Right lobe of liver (tissue), 4 donors: Measurements from ENCODE around the gene CARMIL1.

Experiments
- CTCF ChIP-seq, 4 donors: fragments of 200-600 bp in 3 of 4; fragments of 450-650 bp in 1 of 4; IDR thresholded peaks; one replicate each; pipeline versions ENCODE4 v1.5.1 to v1.8.0; 2016 to 2022; ENCODE audit warnings: antibody characterized with exemption in 4 of 4, mild to moderate bottlenecking in 2 of 4
- POLR2A ChIP-seq: fragments of 450-650 bp; IDR thresholded peaks from one replicate; pipeline ENCODE4 v1.6.1; 2017; ENCODE audit warnings: antibody characterized with exemption, mild to moderate bottlenecking
- donor health status: DM: no; HTN: no; CAD: no.
- donor health status: DM: no; HTN: no; CAD: no.
- donor health status: DM: no; HTN: yes; CAD: no.

- no peak for TF ChIP-seq POLR2A
- no peak for TF ChIP-seq CTCF (IDR thresholded peaks at IDR 0.05)
Measured at GRCh38 chr6:25669413-25669812, 390.2 kb downstream of the CARMIL1 start.
